Vagina (tissue), 2 donors: ENCODE data around the gene ADGRV1.

Experiments
- POLR2A ChIP-seq, 2 donors: fragments of 450-650 bp; IDR thresholded peaks; one replicate each; pipeline ENCODE4 v1.6.1; 2017; ENCODE audit warnings: antibody characterized with exemption in 2 of 2, mild to moderate bottlenecking in 2 of 2, moderate library complexity in 2 of 2
- POLR2AphosphoS5 ChIP-seq, 2 donors: sonication (generic); formaldehyde crosslinking; IDR thresholded peaks; one replicate each; pipeline ENCODE4 v1.9.0; 2017; ENCODE audit warnings: antibody characterized with exemption in 2 of 2, mild to moderate bottlenecking in 2 of 2, low read depth in 1 of 2; ENCODE audit not compliant: insufficient read depth in 1 of 2
- TF ChIP-seq, protein P1 (sequence below), 3 experiments: fragments of 450-650 bp in 2 of 3; fragments of 200-600 bp in 1 of 3; sonication (generic) in 1 of 3; IDR thresholded peaks; one replicate each; pipeline ENCODE4 v1.5.1; 2017 to 2019; ENCODE audit warnings: antibody characterized with exemption in 3 of 3, mild to moderate bottlenecking in 2 of 3, moderate library complexity in 2 of 3

DNA sequence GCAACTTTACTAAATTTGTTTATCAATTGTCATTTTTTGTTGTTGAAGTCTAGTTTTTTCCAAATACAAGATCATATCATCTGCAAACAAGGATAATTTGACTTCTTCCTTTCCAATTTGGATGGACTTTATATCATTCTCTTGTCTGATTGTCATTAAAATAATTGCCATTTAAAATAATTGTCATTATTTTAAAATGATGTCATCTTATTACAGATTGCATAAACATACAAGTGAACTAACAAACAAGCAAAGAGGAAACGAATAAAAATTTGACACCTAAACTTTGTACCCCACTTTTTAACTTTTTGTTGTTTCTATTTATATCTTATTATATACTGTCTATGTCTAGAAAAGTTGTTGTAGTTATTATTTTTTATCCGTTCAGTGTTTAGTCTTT, 275.2 kb downstream of the ADGRV1 start:
- TF ChIP-seq, protein P1, sequence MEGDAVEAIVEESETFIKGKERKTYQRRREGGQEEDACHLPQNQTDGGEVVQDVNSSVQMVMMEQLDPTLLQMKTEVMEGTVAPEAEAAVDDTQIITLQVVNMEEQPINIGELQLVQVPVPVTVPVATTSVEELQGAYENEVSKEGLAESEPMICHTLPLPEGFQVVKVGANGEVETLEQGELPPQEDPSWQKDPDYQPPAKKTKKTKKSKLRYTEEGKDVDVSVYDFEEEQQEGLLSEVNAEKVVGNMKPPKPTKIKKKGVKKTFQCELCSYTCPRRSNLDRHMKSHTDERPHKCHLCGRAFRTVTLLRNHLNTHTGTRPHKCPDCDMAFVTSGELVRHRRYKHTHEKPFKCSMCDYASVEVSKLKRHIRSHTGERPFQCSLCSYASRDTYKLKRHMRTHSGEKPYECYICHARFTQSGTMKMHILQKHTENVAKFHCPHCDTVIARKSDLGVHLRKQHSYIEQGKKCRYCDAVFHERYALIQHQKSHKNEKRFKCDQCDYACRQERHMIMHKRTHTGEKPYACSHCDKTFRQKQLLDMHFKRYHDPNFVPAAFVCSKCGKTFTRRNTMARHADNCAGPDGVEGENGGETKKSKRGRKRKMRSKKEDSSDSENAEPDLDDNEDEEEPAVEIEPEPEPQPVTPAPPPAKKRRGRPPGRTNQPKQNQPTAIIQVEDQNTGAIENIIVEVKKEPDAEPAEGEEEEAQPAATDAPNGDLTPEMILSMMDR (IDR thresholded peaks at IDR 0.05), result no peak
- TF ChIP-seq POLR2AphosphoS5 (IDR thresholded peaks at IDR 0.05; ENCODE audit: insufficient read depth in 1 of 2, low read depth in 1 of 2) (no peak), POLR2A (IDR thresholded peaks at IDR 0.05) (no peak)
